Measurements from ENCODE around the gene TRAPPC12. TPM values are rescaled to one million over a fixed set of nuclear protein-coding genes. Genes with fewer than 3 reads are reported as not detected.

Gene TRAPPC12
- total and polyA plus RNA-seq, 2 experiments from 2014 or later = 77.2 to 103 TPM

DNA sequence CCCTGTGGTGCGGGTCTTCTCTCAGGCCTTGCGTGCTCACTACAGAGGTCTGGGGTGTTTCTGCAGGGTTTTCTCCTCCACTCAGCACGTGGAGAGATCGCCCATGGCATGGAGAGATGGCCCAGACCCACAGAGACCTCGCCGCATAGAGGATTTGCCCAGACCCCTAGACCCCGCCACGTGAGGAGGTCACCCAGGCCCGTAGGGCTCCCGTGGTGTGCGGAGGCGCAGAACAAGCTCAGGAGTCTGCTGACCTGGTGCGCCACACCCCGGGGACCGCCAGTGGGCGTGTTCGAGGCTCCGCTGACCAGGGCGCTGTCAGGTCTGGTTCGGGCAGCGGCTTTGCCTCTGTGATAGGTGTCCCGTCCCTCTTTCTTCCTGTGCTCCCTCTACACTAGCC is 75.3 kb downstream of the TRAPPC12 start:
- Histone ChIP-seq H3K27ac (no peak overlapping the region), H3K9me3 (ENCODE audit: low read depth) (no peaks in the 10 kb centered on the region), H3K36me3 (no peaks in the 10 kb centered on the region), H3K4me3 (no peak overlapping the region), H3K27me3 (no peaks in the 10 kb centered on the region), H3K4me1 (ENCODE audit: low read depth) (peaks cover 6% of the 10 kb centered on the region)
- no peak for DNase-seq (ENCODE audit: low read depth in 1 of 2, low spot score in 1 of 2)
- TF ChIP-seq, protein P1, sequence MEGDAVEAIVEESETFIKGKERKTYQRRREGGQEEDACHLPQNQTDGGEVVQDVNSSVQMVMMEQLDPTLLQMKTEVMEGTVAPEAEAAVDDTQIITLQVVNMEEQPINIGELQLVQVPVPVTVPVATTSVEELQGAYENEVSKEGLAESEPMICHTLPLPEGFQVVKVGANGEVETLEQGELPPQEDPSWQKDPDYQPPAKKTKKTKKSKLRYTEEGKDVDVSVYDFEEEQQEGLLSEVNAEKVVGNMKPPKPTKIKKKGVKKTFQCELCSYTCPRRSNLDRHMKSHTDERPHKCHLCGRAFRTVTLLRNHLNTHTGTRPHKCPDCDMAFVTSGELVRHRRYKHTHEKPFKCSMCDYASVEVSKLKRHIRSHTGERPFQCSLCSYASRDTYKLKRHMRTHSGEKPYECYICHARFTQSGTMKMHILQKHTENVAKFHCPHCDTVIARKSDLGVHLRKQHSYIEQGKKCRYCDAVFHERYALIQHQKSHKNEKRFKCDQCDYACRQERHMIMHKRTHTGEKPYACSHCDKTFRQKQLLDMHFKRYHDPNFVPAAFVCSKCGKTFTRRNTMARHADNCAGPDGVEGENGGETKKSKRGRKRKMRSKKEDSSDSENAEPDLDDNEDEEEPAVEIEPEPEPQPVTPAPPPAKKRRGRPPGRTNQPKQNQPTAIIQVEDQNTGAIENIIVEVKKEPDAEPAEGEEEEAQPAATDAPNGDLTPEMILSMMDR (IDR thresholded peaks at IDR 0.05; ENCODE audit: low read depth, low read length) = no peak

DNA sequence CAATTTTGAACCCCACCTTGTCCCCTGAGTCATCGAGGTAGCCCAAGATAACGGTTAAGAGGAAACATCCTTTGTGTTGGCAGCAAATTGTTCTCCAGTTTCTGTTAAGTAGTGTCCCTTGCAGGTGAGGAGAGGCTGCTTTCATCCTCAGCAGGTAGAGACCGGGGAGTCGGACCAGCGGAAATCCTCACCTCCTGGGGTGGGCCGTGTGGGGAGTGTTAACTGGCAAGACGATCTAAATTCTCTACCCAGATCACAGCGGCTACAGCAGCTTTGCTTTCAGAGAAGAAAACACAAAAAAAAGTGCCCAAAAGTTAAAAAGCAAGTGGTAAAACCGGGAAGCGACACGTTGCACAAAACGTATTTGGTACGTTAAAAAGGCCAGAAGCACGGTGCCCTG is 76.6 kb downstream of the TRAPPC12 start:
- no peaks in the 10 kb centered on the region for H3K36me3 ChIP-seq
- H3K4me1 ChIP-seq (ENCODE audit: low read depth) = no peaks in the 10 kb centered on the region
- no peaks in the 10 kb centered on the region for H3K9me3 ChIP-seq (ENCODE audit: low read depth)
- no peaks in the 10 kb centered on the region for H3K27me3 ChIP-seq
- DNase-seq (ENCODE audit: low read depth in 1 of 2, low spot score in 1 of 2) = no peak
- H3K4me3 ChIP-seq = no peak overlapping the region
- TF ChIP-seq, protein P1 (IDR thresholded peaks at IDR 0.05; ENCODE audit: low read depth, low read length) = no peak
- H3K27ac ChIP-seq = no peak overlapping the region

DNA sequence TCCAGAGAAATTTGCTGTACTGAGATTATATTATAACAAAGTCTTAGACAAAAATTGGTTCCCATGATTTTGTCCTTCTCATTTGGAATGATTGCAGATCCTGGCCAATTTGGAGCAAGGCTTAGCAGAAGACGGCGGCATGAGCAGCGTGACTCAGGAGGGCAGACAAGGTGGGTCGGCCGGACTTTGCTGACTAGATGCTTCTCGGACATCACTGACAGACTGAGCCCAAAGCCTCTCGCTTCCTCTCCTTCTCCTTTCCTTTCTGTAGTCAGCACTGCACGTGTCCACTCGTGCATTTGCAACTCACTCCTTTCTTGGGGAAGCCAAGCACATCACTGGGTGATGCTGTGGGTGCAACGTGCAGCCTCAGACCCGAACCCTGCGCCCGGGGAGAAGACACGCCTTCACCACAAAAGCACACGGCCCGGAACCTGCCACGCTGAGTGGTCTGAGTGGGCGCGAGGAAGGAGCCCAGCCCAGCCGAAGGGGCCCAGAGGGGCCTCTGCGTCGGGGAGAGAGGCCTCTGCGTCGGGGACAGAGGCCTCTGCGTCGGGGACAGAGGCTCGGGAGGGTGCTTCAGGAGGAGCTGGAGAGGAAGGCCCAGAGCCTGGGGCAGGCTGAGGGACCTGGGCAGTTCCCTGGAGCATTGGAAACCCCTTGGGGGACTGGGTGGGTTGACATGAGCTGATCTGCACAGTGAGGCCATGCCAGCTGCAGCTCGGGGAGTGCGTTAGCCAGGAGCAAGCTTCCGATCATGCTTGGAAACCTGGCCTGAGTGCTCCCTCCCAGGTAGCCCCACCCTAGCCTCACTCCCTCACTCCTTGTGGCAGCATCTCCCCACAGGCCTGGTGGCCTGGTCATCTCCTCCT is 78.3 kb downstream of the TRAPPC12 start:
- H3K4me3 ChIP-seq = no peak overlapping the region
- TF ChIP-seq, protein P1 (IDR thresholded peaks at IDR 0.05; ENCODE audit: low read depth, low read length) = no peak
- H3K4me1 ChIP-seq (ENCODE audit: low read depth) = no peaks in the 10 kb centered on the region
- no peaks in the 10 kb centered on the region for H3K9me3 ChIP-seq (ENCODE audit: low read depth)
- H3K27ac ChIP-seq = no peak overlapping the region
- no peak for DNase-seq (ENCODE audit: low read depth in 1 of 2, low spot score in 1 of 2)
- no peaks in the 10 kb centered on the region for H3K36me3 ChIP-seq
- no peaks in the 10 kb centered on the region for H3K27me3 ChIP-seq

DNA sequence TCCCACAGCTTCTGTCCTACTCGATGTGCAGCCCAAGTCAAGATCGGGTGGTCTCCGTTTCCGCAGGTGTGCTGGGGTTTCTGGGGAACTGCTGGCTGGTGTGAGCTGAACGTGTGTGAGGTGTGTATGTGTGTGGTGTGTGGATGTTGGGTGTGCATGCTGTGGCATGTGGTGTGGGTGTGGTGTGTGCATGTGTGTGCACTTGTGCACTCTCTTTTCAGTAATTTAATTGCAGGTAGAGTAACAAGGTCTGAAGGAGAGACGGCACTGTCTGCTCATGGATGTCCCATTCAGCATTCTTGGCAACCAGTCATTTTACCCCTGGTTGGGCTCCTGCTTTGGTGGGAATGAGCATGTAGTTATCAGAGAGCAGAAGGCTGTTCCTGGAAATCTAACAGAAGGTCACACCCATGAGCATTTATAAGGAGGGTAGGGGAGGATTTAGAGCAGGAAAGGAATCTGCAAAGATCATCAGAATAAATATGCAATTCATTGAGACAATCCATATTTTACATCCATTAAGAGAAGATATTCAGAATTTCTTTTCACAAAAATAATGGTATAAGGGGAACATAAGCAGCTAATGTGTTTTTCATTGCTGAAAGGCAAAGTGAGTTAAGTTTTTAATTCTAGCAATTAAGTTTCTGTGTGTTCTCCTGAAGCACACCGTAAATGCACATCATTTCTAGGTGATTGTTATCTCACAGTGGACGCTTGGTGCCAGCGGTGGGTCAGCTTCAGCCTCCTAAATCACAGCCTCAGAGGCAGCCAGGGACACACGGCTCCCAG is 79.1 kb downstream of the TRAPPC12 start:
- TF ChIP-seq, protein P1 (IDR thresholded peaks at IDR 0.05; ENCODE audit: low read depth, low read length) = no peak
- no peak for DNase-seq (ENCODE audit: low read depth in 1 of 2, low spot score in 1 of 2)

DNA sequence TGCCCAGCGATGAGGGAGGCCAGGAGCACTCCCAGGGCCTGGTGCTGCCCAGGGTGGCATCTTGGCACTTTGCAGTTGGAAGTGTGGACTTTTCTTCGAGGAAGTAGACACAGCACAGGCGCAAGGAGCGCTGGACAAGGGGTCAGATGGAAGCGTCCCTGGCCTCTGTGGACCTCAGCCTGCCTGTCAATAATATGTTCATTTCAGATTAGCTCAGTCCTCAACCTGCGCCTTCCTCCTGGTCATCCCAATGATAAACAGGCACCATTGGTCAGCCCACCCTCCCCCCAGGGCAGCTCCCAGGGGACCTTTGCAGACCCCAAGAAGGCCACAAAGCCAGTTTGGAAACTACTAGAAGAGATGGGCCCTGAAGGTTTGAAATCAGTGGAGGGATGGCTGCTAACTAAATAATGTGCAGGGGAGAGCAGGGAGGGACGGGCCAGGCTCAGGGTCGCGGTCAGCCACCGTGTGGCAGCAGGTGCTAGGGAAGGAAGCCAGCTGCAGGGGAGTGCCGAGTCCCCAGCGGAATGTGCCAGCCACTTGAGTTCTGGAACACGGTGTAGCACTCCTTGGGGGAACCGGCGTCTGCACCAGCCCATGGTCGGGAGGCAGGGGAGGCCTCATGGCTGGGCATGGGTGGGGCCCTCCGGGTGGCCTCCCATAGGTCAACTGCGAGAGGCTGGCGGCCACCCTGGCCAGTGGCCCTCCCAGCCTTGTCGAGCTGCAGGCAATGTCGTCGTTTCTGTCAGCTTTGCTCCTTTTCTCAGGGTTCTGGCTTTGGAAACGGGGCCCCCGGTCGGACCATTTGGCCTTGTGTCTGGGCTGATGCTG is 79.9 kb downstream of the TRAPPC12 start:
- Histone ChIP-seq H3K36me3 (no peaks in the 10 kb centered on the region), H3K4me3 (no peak overlapping the region), H3K4me1 (ENCODE audit: low read depth) (no peaks in the 10 kb centered on the region), H3K9me3 (ENCODE audit: low read depth) (no peaks in the 10 kb centered on the region), H3K27ac (no peak overlapping the region), H3K27me3 (no peaks in the 10 kb centered on the region)
- TF ChIP-seq, protein P1 (IDR thresholded peaks at IDR 0.05; ENCODE audit: low read depth, low read length) = no peak
- peak in 1 of 2 donors; percentile 33 for DNase-seq (ENCODE audit: low read depth in 1 of 2, low spot score in 1 of 2)

More for the DNA sequence above, 79.1 kb downstream of the TRAPPC12 start:
- no peak overlapping the region for H3K27ac ChIP-seq
- no peaks in the 10 kb centered on the region for H3K9me3 ChIP-seq (ENCODE audit: low read depth)
- H3K4me3 ChIP-seq = no peak overlapping the region
- no peaks in the 10 kb centered on the region for H3K27me3 ChIP-seq
- H3K36me3 ChIP-seq = no peaks in the 10 kb centered on the region
- H3K4me1 ChIP-seq (ENCODE audit: low read depth) = no peaks in the 10 kb centered on the region
